ENCODE data around the gene CDHR5. TPM values are rescaled to one million over a fixed set of nuclear protein-coding genes. Genes with fewer than 3 reads are reported as not detected.

Gene CDHR5
- total RNA-seq, 1 donor from 2014 or later: 7.1 TPM

- Mint-ChIP-seq H3K4me1 (ENCODE audit: unreplicated experiment) (peaks cover 4% of the 10 kb centered on the region), H3K9me3 (no peaks in the 10 kb centered on the region), H3K36me3 (no peaks in the 10 kb centered on the region), H3K27me3 (no peaks in the 10 kb centered on the region), H3K4me3 (no peak overlapping the region), H3K27ac (no peak overlapping the region)
- no peak for DNase-seq (ENCODE audit: extremely low spot score, unreplicated experiment)
- TF ChIP-seq, protein P1, sequence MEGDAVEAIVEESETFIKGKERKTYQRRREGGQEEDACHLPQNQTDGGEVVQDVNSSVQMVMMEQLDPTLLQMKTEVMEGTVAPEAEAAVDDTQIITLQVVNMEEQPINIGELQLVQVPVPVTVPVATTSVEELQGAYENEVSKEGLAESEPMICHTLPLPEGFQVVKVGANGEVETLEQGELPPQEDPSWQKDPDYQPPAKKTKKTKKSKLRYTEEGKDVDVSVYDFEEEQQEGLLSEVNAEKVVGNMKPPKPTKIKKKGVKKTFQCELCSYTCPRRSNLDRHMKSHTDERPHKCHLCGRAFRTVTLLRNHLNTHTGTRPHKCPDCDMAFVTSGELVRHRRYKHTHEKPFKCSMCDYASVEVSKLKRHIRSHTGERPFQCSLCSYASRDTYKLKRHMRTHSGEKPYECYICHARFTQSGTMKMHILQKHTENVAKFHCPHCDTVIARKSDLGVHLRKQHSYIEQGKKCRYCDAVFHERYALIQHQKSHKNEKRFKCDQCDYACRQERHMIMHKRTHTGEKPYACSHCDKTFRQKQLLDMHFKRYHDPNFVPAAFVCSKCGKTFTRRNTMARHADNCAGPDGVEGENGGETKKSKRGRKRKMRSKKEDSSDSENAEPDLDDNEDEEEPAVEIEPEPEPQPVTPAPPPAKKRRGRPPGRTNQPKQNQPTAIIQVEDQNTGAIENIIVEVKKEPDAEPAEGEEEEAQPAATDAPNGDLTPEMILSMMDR (conservative IDR thresholded peaks at IDR 0.05): no peak
These were observed 6.7 kb downstream of the CDHR5 start for GRCh38 chr11:617912-618682.

DNA sequence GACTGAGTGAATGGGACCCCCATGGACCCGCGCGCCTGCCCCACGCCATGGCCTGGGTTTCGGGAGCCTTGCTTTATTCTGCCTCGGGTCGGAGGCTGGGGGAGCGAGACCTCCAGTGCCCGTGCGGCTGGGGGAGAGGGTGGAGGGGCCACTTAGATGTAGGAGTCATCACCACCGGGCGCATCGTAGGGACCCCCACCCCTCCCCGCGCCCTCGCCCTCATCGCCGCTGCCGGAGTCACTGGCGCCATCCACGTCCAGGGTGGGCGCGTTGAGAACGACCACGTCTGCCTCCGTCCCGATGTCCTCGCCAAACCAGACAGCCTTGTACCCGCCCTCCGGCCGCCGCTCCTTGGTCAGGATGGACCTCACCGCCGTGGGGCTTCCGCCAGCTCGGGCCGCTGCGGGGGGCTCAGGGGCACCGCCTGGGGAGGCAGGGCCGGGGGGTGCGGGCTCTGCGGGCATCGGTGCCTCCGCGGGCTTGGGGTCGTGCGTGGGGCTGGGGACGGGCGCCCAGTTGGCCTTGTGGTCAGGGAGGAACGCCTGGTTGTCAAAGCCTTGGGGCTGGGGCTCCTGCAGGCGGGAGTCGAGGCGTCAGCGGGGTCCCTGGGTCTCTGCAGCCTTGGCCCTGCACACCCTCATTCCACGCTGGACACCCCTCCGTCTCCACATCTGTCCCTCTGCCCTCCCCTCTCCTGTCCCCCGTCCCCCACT is 7.4 kb downstream of the CDHR5 start:
- no peak overlapping the region for H3K27ac Mint-ChIP-seq
- peaks cover 4% of the 10 kb centered on the region for H3K4me1 Mint-ChIP-seq (ENCODE audit: unreplicated experiment)
- H3K4me3 Mint-ChIP-seq: no peak overlapping the region
- no peaks in the 10 kb centered on the region for H3K27me3 Mint-ChIP-seq
- TF ChIP-seq, protein P1 (conservative IDR thresholded peaks at IDR 0.05): no peak
- H3K36me3 Mint-ChIP-seq: no peaks in the 10 kb centered on the region
- DNase-seq (ENCODE audit: extremely low spot score, unreplicated experiment): no peak
- no peaks in the 10 kb centered on the region for H3K9me3 Mint-ChIP-seq

- DNase-seq (ENCODE audit: extremely low spot score, unreplicated experiment): no peak
- Mint-ChIP-seq H3K9me3 (no peaks in the 10 kb centered on the region), H3K4me1 (ENCODE audit: unreplicated experiment) (peaks cover 4% of the 10 kb centered on the region), H3K36me3 (peaks cover 5% of the 10 kb centered on the region), H3K27ac (peak overlapping the region; percentile 86), H3K4me3 (no peak overlapping the region), H3K27me3 (no peaks in the 10 kb centered on the region)
- TF ChIP-seq, protein P1 (conservative IDR thresholded peaks at IDR 0.05): no peak
These were observed 8.2 kb downstream of the CDHR5 start for GRCh38 chr11:616320-617198.

DNA sequence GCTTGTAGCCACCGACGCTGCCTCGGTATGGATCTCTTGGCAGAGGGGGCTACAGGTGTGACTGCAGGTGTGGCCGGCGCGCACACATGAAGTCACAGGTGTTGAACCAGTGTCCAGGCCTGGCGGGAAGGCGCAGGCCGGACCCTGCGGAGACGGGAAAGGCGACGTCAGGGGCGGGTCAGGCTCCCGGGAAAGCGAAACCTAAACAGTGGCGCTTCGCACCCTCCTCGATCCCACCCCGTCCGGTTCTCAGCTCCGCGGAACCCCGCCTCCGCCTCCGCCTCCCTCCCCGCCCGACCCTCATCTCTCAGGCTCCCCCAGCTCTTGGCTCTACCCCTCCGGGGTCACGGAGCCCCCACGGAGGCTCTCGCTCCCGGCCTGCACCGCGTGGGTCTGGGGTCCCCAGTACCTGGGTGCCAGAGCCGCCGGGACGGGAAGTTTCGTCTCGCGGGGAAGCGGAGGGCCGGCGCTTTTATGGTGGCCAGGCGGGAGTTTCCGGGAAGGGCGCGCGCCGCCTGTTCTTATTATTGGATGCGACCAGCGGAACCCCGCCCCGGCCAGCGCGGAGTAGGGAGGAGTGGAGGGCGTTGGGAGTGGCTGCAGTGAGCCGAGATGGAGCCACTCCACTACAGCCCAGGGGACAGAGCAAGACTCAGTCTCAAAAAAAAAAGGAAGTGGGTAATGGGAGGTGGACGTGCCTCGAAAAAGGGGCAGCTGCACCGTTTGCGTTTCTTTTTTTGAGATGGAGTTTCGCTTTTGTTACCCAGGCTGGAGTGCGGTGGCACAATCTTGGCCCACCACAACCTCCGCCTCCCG is 9.0 kb downstream of the CDHR5 start, which contains the start of gene IRF7:
IRF7 (minus strand) TSS at position 447 of the 816 bp plus-strand sequence. CDS start 586 bp downstream, outside the sequence.
- Mint-ChIP-seq H3K9me3 (no peaks in the 10 kb centered on the region), H3K27me3 (no peaks in the 10 kb centered on the region), H3K4me3 (peak within 1 kb of the TSS; percentile 88), H3K36me3 (peaks cover 5% of the 10 kb centered on the region), H3K27ac (peak within 1 kb of the TSS; percentile 86), H3K4me1 (ENCODE audit: unreplicated experiment) (peaks cover 4% of the 10 kb centered on the region)
- TF ChIP-seq, protein P1 (conservative IDR thresholded peaks at IDR 0.05): no peak
- peak; percentile 90 for DNase-seq (ENCODE audit: extremely low spot score, unreplicated experiment)

Data from type B pancreatic cell (in vitro differentiated cells).